Right renal cortex interstitium (tissue), 3 donors: Measurements from ENCODE around the gene ENAH. TPM values are rescaled to one million over a fixed set of nuclear protein-coding genes. Genes with fewer than 3 reads are reported as not detected.

Experiments
- DNase-seq, 3 donors: peaks; one replicate each; pipeline ENCODE4 v3.0.0-alpha.2; 2013; ENCODE audit warnings: low read depth in 3 of 3, low spot score in 2 of 3
- polyA plus RNA-seq, 3 donors: library from polyadenylated mRNA; unstranded; fragments of 120-200 nt; gene quantifications; one replicate each; pipeline ENCODE4 v1.2.1, GENCODE V29; 2013; ENCODE audit not compliant: insufficient read length in 3 of 3

ENAH gene
- polyA plus RNA-seq, 3 donors: 113 to 128 (median 116) TPM

- DNase-seq: no peak
These were observed 207.0 kb downstream of the ENAH start for GRCh38 chr1:225445639-225446594.

- no peak for DNase-seq
These were observed 210.8 kb downstream of the ENAH start for GRCh38 chr1:225442123-225442505.

DNA sequence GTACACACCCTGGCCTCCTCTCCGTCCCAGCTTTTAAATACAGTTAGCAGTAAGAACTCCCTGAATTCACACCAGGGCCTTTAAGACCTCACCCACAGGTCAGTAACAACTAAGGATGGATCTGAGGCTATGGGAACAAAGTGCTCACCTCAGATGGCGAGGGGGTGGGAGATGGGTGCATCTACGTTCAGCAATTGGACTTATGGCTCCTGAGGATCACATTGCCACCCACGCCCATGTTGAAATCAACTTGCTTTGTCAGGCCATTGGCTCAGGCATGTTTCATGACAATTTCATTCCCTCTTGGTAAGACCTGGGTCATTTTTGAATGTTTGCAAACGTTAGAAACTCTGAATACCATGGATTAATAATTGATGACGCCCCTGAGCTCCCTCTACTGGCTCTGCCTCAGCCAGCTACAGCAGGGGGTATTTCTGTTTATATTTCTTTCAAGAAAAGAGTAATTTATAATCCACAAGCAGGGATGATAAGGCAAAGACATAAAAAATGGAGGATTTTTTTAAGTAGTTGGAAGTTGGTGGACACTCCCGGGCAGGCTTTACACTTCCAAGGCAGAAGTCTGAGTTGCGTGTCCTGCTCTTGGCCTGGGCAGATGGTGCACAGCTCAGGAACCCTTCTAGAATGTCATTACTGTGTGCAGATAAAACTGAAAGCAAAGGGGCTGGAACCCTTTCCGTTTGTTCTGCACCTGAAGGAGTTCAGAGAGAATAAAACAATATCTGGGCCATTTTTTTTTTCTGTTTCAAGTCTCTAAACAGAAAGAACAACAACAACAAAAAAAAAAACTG, 211.4 kb downstream of the ENAH start:
- DNase-seq: no peak

GRCh38 chr1:225440380-225441221, 212.3 kb downstream of the ENAH start:
- no peak for DNase-seq

DNA sequence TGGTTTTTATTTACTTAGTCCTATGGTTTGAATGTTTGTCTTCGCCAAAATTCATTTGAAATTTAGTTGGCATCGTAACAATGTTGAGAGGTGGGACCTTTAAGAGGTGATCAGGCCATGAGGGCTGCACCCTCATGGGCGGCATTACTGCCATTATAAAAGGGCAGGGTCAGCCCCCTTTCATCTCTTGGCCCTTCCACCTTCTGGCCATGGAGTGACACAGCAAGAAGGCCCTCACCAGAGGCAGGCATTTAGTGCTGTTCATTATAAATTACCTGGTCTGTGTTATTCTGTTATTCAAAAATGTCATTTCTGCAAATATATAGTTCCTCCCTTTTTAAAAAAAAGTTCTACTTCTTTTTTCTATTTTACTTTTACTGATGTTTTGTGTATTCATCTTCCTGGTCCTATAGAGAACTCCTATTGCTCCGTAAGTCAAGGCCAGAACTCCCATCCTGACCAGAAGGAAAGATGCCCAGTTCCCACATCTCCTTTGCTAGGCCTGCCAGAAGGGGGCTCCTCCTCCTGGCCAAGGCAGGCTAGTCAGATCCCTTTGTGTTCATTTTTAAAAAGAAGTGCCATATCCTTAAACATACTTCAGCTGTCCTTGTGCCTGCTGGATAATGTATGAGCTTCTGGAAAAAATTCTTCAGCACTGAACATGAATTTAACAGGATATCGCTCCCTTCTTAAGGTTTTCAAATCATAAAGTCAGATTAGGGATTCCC, 215.0 kb downstream of the ENAH start:
- no peak for DNase-seq

Other genes with a start within 250 kb of the ENAH start
- 10 to 100 TPM; 80.3 to 85.7 (median 83.8) TPM for gene LBR, start 225.1 kb downstream of the ENAH start, polyA plus RNA-seq
- 100 to 1,000 TPM; 455 to 512 (median 512) TPM for gene SRP9, start 124.7 kb upstream of the ENAH start, polyA plus RNA-seq
- gene EPHX1, start 157.0 kb upstream of the ENAH start, polyA plus RNA-seq: 10 to 100 TPM; 53.5 to 59.1 (median 54.6) TPM
- gene TMEM63A, start 229.3 kb upstream of the ENAH start, polyA plus RNA-seq: 10 to 100 TPM; 35.7 to 43.0 (median 41.0) TPM
- 1 to 10 TPM; 3.0 to 5.8 (median 5.5) TPM for gene LEFTY1, start 236.0 kb upstream of the ENAH start, polyA plus RNA-seq